Chondrocyte (in vitro differentiated cells): ENCODE data around the gene KRTAP1-1. TPM values are rescaled to one million over a fixed set of nuclear protein-coding genes. Genes with fewer than 3 reads are reported as not detected.

ENCODE experiments used
- DNase-seq: peaks from one replicate; pipeline ENCODE4 v3.0.0; 2021; ENCODE audit warnings: mixed read lengths, low spot score
- H3K27ac Mint-ChIP-seq: one replicate; pipeline ENCODE4 v1.8.0; 2021; ENCODE audit warnings: mild to moderate bottlenecking, moderate library complexity, mixed read lengths; ENCODE audit not compliant: unreplicated experiment
- H3K27me3 Mint-ChIP-seq: 2 replicates; pipeline ENCODE4 v1.8.0; 2021; ENCODE audit warnings: low read depth, mixed read lengths
- H3K36me3 Mint-ChIP-seq: 2 replicates; pipeline ENCODE4 v1.8.0; 2021; ENCODE audit warnings: low read depth, mixed read lengths
- H3K4me1 Mint-ChIP-seq: 2 replicates; pipeline ENCODE4 v1.8.0; 2021; ENCODE audit warnings: low read depth, mild to moderate bottlenecking, mixed read lengths
- H3K4me3 Mint-ChIP-seq: one replicate; pipeline ENCODE4 v1.8.0; 2021; ENCODE audit warnings: mild to moderate bottlenecking, moderate library complexity, mixed read lengths; ENCODE audit not compliant: unreplicated experiment
- H3K9me3 Mint-ChIP-seq: 2 replicates; pipeline ENCODE4 v1.8.0; 2021; ENCODE audit warnings: low read depth, mixed read lengths
- CTCF ChIP-seq: fragments of 200-600 bp; sonication (generic); IDR thresholded peaks from 2 replicates; pipeline ENCODE4 v1.5.0; 2021; ENCODE audit warnings: antibody characterized with exemption, mild to moderate bottlenecking, moderate library complexity
- total RNA-seq: library from RNA; stranded (reverse); gene quantifications from 3 replicates; pipeline ENCODE4 v1.2.1, GENCODE V29; 2021

KRTAP1-1 gene
- total RNA-seq, 1 donor from 2014 or later, result not detected

- H3K9me3 Mint-ChIP-seq, result no peaks in the 10 kb centered on the region
- H3K36me3 Mint-ChIP-seq, result peaks cover 1% of the 10 kb centered on the region
- H3K27ac Mint-ChIP-seq, result no peak overlapping the region
- H3K4me1 Mint-ChIP-seq, result no peaks in the 10 kb centered on the region
- no peak overlapping the region for H3K4me3 Mint-ChIP-seq
- no peak for DNase-seq
- no peak for TF ChIP-seq CTCF
- peaks cover 6% of the 10 kb centered on the region for H3K27me3 Mint-ChIP-seq
Observed at GRCh38 chr17:40996829-40997228, 44.4 kb downstream of the KRTAP1-1 start.

- no peaks in the 10 kb centered on the region for H3K4me1 Mint-ChIP-seq
- peaks cover 6% of the 10 kb centered on the region for H3K27me3 Mint-ChIP-seq
- DNase-seq, result no peak
- H3K4me3 Mint-ChIP-seq, result no peak overlapping the region
- no peak overlapping the region for H3K27ac Mint-ChIP-seq
- H3K36me3 Mint-ChIP-seq, result peaks cover 1% of the 10 kb centered on the region
- TF ChIP-seq CTCF, result no peak
- no peaks in the 10 kb centered on the region for H3K9me3 Mint-ChIP-seq
Observed at GRCh38 chr17:40995116-40995515, 46.1 kb downstream of the KRTAP1-1 start.

GRCh38 chr17:40993839-40994238, 47.4 kb downstream of the KRTAP1-1 start, which contains the start of gene KRTAP3-3:
Gene KRTAP3-3 (minus strand): TSS chr17:40994164. CDS start chr17:40994097, 67 bp downstream.
- no peak within 1 kb of the TSS for H3K27ac Mint-ChIP-seq
- no peaks in the 10 kb centered on the region for H3K4me1 Mint-ChIP-seq

GRCh38 chr17:40993084-40993483, 48.2 kb downstream of the KRTAP1-1 start:
- H3K36me3 Mint-ChIP-seq, result peaks cover 1% of the 10 kb centered on the region

More at GRCh38 chr17:40993839-40994238, 47.4 kb downstream of the KRTAP1-1 start, which contains the start of gene KRTAP3-3:
- Mint-ChIP-seq H3K27me3 (peaks cover 6% of the 10 kb centered on the region), H3K36me3 (peaks cover 1% of the 10 kb centered on the region), H3K4me3 (no peak within 1 kb of the TSS), H3K9me3 (no peaks in the 10 kb centered on the region)
- no peak for TF ChIP-seq CTCF
- DNase-seq, result no peak

GRCh38 chr17:40992666-40993065, 48.6 kb downstream of the KRTAP1-1 start:
- H3K9me3 Mint-ChIP-seq, result no peaks in the 10 kb centered on the region
- no peak overlapping the region for H3K4me3 Mint-ChIP-seq
- no peaks in the 10 kb centered on the region for H3K4me1 Mint-ChIP-seq
- TF ChIP-seq CTCF, result no peak
- H3K27ac Mint-ChIP-seq, result no peak overlapping the region
- peaks cover 6% of the 10 kb centered on the region for H3K27me3 Mint-ChIP-seq
- no peak for DNase-seq
- H3K36me3 Mint-ChIP-seq, result peaks cover 1% of the 10 kb centered on the region

More at GRCh38 chr17:40993084-40993483, 48.2 kb downstream of the KRTAP1-1 start:
- Mint-ChIP-seq H3K27me3 (peaks cover 6% of the 10 kb centered on the region), H3K27ac (no peak overlapping the region), H3K4me3 (no peak overlapping the region), H3K4me1 (no peaks in the 10 kb centered on the region), H3K9me3 (no peaks in the 10 kb centered on the region)
- DNase-seq, result no peak
- no peak for TF ChIP-seq CTCF

Other genes with a start within 250 kb of the KRTAP1-1 start
- not detected in 3 replicates for gene KRT28, start 241.5 kb downstream of the KRTAP1-1 start, total RNA-seq
- 52.9 to 80.2 TPM (median 55.0 TPM) in 3 replicates for gene KRT10, start 218.8 kb downstream of the KRTAP1-1 start, total RNA-seq
- not detected in 3 replicates for gene KRT12, start 174.2 kb downstream of the KRTAP1-1 start, total RNA-seq
- gene KRT20, start 156.2 kb downstream of the KRTAP1-1 start, total RNA-seq, result not detected in 3 replicates
- gene KRT23, start 103.8 kb downstream of the KRTAP1-1 start, total RNA-seq, result not detected in 3 replicates
- not detected in 3 replicates for gene KRT39, start 74.5 kb downstream of the KRTAP1-1 start, total RNA-seq
- gene KRT40, start 57.1 kb downstream of the KRTAP1-1 start, total RNA-seq, result not detected in 3 replicates
- not detected in 3 replicates for gene KRTAP3-3, start 47.3 kb downstream of the KRTAP1-1 start, total RNA-seq
- gene KRTAP3-2, start 41.5 kb downstream of the KRTAP1-1 start, total RNA-seq, result not detected in 3 replicates
- not detected in 3 replicates for gene KRTAP3-1, start 32.3 kb downstream of the KRTAP1-1 start, total RNA-seq
- not detected in 3 replicates for gene KRTAP1-5, start 14.2 kb downstream of the KRTAP1-1 start, total RNA-seq
- not detected in 3 replicates for gene KRTAP1-4, start 11.3 kb downstream of the KRTAP1-1 start, total RNA-seq
- not detected in 3 replicates for gene KRTAP1-3, start 6.6 kb downstream of the KRTAP1-1 start, total RNA-seq
- gene KRTAP2-1, start 5.9 kb upstream of the KRTAP1-1 start, total RNA-seq, result not detected in 3 replicates
- gene KRTAP2-2, start 13.8 kb upstream of the KRTAP1-1 start, total RNA-seq, result not detected in 3 replicates
- not detected in 3 replicates for gene KRTAP2-3, start 18.7 kb upstream of the KRTAP1-1 start, total RNA-seq
- not detected in 3 replicates for gene KRTAP2-4, start 24.4 kb upstream of the KRTAP1-1 start, total RNA-seq
- not detected in 3 replicates for gene KRTAP4-7, start 42.7 kb upstream of the KRTAP1-1 start, total RNA-seq
- gene KRTAP4-8, start 56.7 kb upstream of the KRTAP1-1 start, total RNA-seq, result not detected in 3 replicates
- not detected in 3 replicates for gene KRTAP4-16, start 60.8 kb upstream of the KRTAP1-1 start, total RNA-seq
- not detected in 3 replicates for gene KRTAP4-9, start 63.9 kb upstream of the KRTAP1-1 start, total RNA-seq
- gene KRTAP4-11, start 76.9 kb upstream of the KRTAP1-1 start, total RNA-seq, result not detected in 3 replicates
- not detected in 3 replicates for gene KRTAP4-12, start 82.7 kb upstream of the KRTAP1-1 start, total RNA-seq
- not detected in 3 replicates for gene KRTAP4-6, start 99.1 kb upstream of the KRTAP1-1 start, total RNA-seq
- gene KRTAP4-5, start 108.4 kb upstream of the KRTAP1-1 start, total RNA-seq, result not detected in 3 replicates
- gene KRTAP4-4, start 119.3 kb upstream of the KRTAP1-1 start, total RNA-seq, result not detected in 3 replicates
- not detected in 3 replicates for gene KRTAP4-3, start 126.8 kb upstream of the KRTAP1-1 start, total RNA-seq
- not detected in 3 replicates for gene KRTAP4-2, start 136.8 kb upstream of the KRTAP1-1 start, total RNA-seq
- not detected in 3 replicates for gene KRTAP4-1, start 143.5 kb upstream of the KRTAP1-1 start, total RNA-seq
- not detected in 3 replicates for gene KRTAP9-1, start 148.4 kb upstream of the KRTAP1-1 start, total RNA-seq
- gene KRTAP9-2, start 185.2 kb upstream of the KRTAP1-1 start, total RNA-seq, result not detected in 3 replicates
- gene KRTAP9-3, start 191.0 kb upstream of the KRTAP1-1 start, total RNA-seq, result not detected in 3 replicates
- gene KRTAP9-8, start 196.5 kb upstream of the KRTAP1-1 start, total RNA-seq, result not detected in 3 replicates
- gene KRTAP9-4, start 208.2 kb upstream of the KRTAP1-1 start, total RNA-seq, result not detected in 3 replicates
- gene KRTAP9-9, start 213.9 kb upstream of the KRTAP1-1 start, total RNA-seq, result not detected in 3 replicates
- gene KRTAP9-6, start 223.9 kb upstream of the KRTAP1-1 start, total RNA-seq, result not detected in 3 replicates
- gene KRTAP9-7, start 234.2 kb upstream of the KRTAP1-1 start, total RNA-seq, result not detected in 3 replicates